COLO668 (cell line): ENCODE results near the gene TMCC1.
A peak's percentile ranks its signal among the peaks of the same experiment; 100 is the strongest.
"Not testable (repeated sequence)": the region's sequence is repeated elsewhere in the genome, so short reads cannot be mapped to it uniquely, and the experiment has no call there.

ENCODE experiments used
- DNase-seq: peaks from one replicate; lab custom pipeline; 2025; ENCODE audit not compliant: unreplicated experiment; lab: John Stamatoyannopoulos, UW

TMCC1 gene

GRCh38 chr3:129893581-129894070 is at the start of gene TMCC1:
Gene TMCC1, minus strand, starts transcription at chr3:129893711.
- peak; percentile 94 for DNase-seq

- DNase-seq = no peak
Observed at GRCh38 chr3:129943020-129943419, 49.5 kb upstream of the TMCC1 start.

- peak; percentile 31 for DNase-seq
Observed at GRCh38 chr3:129942296-129942695, 48.8 kb upstream of the TMCC1 start.

- no peak for DNase-seq
Observed at GRCh38 chr3:129940086-129940485, 46.6 kb upstream of the TMCC1 start.

GRCh38 chr3:129938140-129938930 is 44.8 kb upstream of the TMCC1 start:
- no peak for DNase-seq

- no peak for DNase-seq
Observed at GRCh38 chr3:129937717-129938116, 44.2 kb upstream of the TMCC1 start.

- DNase-seq = peak; percentile 3
Observed at GRCh38 chr3:129936757-129937156, 43.2 kb upstream of the TMCC1 start.

GRCh38 chr3:129934234-129935123 is 41.0 kb upstream of the TMCC1 start:
- peak; percentile 18 for DNase-seq

- no peak for DNase-seq
Observed at GRCh38 chr3:129933471-129933870, 40.0 kb upstream of the TMCC1 start.

- no peak for DNase-seq
Observed at GRCh38 chr3:129929383-129929782, 35.9 kb upstream of the TMCC1 start.

- DNase-seq = no peak
Observed at GRCh38 chr3:129927072-129927471, 33.6 kb upstream of the TMCC1 start.

GRCh38 chr3:129919806-129920205 is 26.3 kb upstream of the TMCC1 start:
- DNase-seq = no peak

- no peak for DNase-seq
Observed at GRCh38 chr3:129919357-129919756, 25.8 kb upstream of the TMCC1 start.

GRCh38 chr3:129918461-129918860 is 24.9 kb upstream of the TMCC1 start:
- no peak for DNase-seq

GRCh38 chr3:129917423-129918007 is 24.0 kb upstream of the TMCC1 start:
- no peak for DNase-seq

- DNase-seq = no peak
Observed at GRCh38 chr3:129913618-129914017, 20.1 kb upstream of the TMCC1 start.

- DNase-seq = no peak
Observed at GRCh38 chr3:129911261-129911861, 17.9 kb upstream of the TMCC1 start.

GRCh38 chr3:129909235-129909634 is 15.7 kb upstream of the TMCC1 start:
- not testable (repeated sequence) for DNase-seq

GRCh38 chr3:129908417-129908816 is 14.9 kb upstream of the TMCC1 start:
- no peak for DNase-seq

- DNase-seq = not testable (repeated sequence)
Observed at GRCh38 chr3:129901272-129901671, 7.8 kb upstream of the TMCC1 start.

- no peak for DNase-seq
Observed at GRCh38 chr3:129897026-129897425, 3.5 kb upstream of the TMCC1 start.
